Right lobe of liver (tissue), 4 donors: ENCODE results near the gene LIPE.

ENCODE experiments used
- CTCF ChIP-seq, 4 donors: fragments of 200-600 bp in 3 of 4; fragments of 450-650 bp in 1 of 4; IDR thresholded peaks; one replicate each; pipeline versions ENCODE4 v1.5.1 to v1.8.0; 2016 to 2022; ENCODE audit warnings: antibody characterized with exemption in 4 of 4, mild to moderate bottlenecking in 2 of 4
- POLR2A ChIP-seq: fragments of 450-650 bp; IDR thresholded peaks from one replicate; pipeline ENCODE4 v1.6.1; 2017; ENCODE audit warnings: antibody characterized with exemption, mild to moderate bottlenecking
- donor health status: DM: no; HTN: no; CAD: no.
- donor health status: DM: no; HTN: no; CAD: no.
- donor health status: DM: no; HTN: yes; CAD: no.

- TF ChIP-seq CTCF (IDR thresholded peaks at IDR 0.05) (no peak), POLR2A (peak; percentile 57)
Observed at GRCh38 chr19:42443944-42444398, 16.8 kb upstream of the LIPE start.
